GM21381 (cell line): ENCODE results near the gene PLEKHJ1.
"Not testable (repeated sequence)": the region's sequence is repeated elsewhere in the genome, so short reads cannot be mapped to it uniquely, and the experiment has no call there.

Source experiments
- ATAC-seq: cut with Tn5 transposase; IDR thresholded peaks from one replicate; pipeline ENCODE4 v1.9.1; 2021; ENCODE audit warnings: mild to moderate bottlenecking, moderate library complexity; ENCODE audit not compliant: unreplicated experiment

The PLEKHJ1 gene

GRCh38 chr19:2236314-2237050, at the start of gene PLEKHJ1, which contains the start of gene SF3A2:
PLEKHJ1 (minus strand) TSS chr19:2236329; CDS start chr19:2236248, 81 bp downstream.
SF3A2 (plus strand) TSS chr19:2236824; CDS start chr19:2243419, 6,595 bp downstream.
- ATAC-seq = peak; percentile 64

DNA sequence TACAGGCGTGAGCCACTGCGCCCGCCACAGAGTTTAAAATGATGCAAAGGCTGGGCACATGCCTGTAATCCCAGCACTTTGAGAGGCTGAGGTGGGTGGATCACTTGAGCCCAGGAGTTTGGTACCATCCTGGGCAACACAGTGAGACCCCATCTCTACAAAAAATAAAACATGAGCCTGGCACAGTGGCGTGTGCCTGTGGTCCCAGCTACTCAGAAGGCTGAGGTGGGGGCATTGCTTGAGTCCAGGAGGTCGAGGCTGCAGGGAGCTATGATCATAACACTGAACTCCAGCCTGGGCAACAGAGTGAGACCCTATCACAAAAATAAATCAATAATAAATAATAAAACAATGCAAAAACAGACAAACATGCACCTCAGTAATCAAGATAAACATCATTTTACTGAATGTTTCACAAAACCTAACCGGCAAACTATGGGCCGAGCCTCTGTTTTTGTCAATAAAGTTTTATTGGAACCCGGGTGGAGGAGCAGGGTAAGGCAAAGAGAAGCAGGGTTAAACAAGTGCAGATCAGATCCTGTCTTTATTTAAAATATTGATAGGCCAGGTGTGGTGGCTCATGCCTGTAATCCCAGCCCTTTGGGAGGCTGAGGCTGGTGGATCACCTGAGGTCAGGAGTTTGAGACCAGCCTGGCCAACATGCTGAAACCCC, 47.8 kb upstream of the PLEKHJ1 start:
- ATAC-seq = no peak

GRCh38 chr19:2282862-2283237, 46.7 kb upstream of the PLEKHJ1 start:
- no peak for ATAC-seq

DNA sequence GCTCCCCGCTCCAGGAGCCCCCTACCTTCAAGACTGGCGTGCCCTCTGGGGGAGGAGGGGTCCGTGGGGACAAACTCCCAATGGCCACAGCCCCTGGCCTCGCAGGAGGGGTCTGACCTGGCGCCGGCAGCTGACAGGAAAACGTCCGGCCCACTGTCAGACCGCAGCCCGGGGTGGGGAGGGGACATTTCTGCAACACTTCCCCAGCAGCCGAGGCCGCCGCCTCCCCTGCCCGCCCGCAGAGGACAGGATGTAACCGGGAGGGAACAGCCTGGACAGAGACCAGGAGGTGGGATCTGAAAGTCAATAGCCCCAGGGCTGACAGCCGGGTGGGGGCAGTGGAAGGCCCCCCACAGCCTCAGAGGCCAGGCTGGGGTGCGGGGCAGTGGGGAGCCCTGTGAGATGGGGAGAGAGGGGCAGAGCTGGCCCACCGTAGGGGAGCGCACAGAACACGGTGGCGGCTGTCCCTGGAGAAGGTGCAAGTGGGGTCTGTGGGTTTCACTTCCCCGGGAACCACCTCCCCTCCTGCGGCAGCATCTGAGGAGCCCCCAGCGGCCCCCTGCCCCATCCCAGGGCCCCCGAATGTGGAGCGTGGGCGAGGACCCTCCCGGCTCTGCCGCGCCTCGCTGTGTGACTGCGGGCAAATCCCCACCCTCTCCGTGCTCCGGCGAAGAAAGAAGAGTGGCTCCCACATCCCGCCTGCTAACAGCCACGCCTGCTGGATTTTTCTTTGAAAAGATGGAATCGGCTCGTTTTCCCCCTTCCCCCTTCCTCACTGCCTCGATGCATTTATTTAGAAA, 46.1 kb upstream of the PLEKHJ1 start, which contains the start of gene PEAK3:
Gene PEAK3 (minus strand): TSS at position 114 of the 800 bp plus-strand sequence. CDS start 1,244 bp downstream, outside the sequence.
- no peak for ATAC-seq

DNA sequence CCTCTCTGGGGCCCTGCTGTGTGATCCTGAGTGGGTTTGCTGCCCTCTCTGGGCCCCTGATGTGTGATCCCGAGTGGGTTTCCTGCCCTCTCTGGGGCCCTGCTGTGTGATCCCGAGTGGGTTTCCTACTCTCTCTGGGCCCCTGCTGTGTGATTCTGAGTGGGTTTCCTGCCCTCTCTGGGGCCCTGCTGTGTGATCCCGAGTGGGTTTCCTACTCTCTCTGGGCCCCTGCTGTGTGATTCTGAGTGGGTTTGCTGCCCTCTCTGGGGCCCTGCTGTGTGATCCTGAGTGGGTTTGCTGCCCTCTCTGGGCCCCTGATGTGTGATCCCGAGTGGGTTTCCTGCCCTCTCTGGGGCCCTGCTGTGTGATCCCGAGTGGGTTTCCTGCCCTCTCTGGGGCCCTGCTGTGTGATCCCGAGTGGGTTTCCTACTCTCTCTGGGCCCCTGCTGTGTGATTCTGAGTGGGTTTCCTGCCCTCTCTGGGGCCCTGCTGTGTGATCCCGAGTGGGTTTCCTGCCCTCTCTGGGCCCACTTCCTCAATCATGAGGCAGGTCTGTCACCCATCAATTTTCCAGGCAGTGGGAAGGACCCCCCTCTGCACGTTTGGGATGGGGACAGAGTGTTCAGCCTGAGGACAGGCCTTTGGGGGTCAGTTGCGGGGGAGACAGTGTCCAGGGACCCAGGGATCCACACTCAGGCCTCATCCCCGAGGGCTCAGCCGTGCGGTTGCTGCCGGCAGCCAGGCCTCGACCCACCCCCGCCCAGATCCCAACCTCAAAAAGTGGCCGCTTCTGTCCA, 45.3 kb upstream of the PLEKHJ1 start:
- ATAC-seq = not testable (repeated sequence)

GRCh38 chr19:2280633-2281264, 44.6 kb upstream of the PLEKHJ1 start:
- no peak for ATAC-seq

DNA sequence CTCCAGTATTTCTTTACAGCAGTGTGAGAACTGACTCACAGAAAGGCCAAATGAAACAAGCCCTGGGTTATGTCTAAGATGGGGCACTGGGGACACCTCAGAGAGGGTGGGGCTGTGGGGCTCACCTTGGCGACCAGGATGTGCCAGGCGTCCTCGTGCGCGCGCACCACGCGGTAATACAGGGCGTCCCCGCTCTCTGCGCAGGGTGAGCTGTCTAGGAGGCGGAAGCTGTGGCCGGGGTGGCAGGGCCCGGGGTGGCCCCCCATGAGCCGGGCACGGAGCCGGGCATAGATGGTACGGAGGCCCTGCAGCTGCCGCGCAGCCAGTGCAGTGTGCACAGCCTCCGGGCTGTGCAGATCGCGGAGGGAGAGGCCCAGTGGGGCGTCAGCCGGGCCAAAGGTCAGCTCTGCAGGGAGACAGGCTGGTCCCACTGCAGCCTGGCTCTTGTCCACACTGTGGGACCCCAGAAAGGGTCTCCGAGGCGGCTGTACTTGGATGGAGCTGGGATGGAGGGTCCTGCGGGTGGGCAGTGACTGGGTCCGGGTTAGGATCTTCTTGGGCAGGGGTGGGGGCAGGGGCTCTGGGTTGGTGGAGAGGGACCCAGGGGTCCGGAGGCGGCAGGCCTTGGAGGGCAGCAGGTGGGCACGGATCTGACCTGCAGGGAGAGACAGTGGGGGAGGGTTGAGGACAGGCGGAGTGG, 42.5 kb upstream of the PLEKHJ1 start:
- ATAC-seq = no peak

- ATAC-seq = no peak
Measured at GRCh38 chr19:2277138-2277537, 41.0 kb upstream of the PLEKHJ1 start.

- ATAC-seq = no peak
Measured at GRCh38 chr19:2276429-2276986, 40.4 kb upstream of the PLEKHJ1 start.

GRCh38 chr19:2275588-2276428, 39.7 kb upstream of the PLEKHJ1 start:
- no peak for ATAC-seq

DNA sequence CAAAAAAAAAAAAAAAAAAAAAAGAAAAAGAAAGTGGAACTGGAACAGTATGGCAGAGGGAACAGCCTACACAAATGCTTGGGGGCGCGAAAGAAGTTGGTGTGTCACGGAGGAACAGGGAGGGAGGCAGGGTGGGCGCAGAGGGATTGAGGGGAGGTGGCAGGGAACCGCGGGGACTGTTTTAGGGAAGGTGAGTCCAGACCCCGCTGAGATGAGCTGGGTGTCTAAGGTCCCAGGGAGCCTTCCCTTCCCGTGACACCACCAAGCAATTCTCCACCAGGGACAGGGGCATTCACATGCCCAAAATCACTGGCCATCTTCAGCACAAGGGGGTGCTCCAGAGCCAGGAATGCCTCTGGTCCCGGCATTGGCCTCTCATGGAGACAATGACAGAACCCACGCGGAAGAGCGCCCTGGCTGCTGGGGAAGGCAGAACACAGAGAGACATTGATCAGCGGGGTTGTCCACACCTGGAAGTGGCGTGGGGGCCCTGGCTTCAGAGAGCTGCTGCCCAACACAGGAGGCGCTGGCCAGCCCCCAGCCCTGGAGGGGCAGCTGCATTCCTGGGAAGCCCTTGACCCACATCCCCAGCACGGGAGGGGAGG, 38.9 kb upstream of the PLEKHJ1 start:
- no peak for ATAC-seq

GRCh38 chr19:2274185-2274711, 38.1 kb upstream of the PLEKHJ1 start:
- no peak for ATAC-seq

GRCh38 chr19:2273356-2274184, 37.4 kb upstream of the PLEKHJ1 start:
- peak; percentile 28 for ATAC-seq

DNA sequence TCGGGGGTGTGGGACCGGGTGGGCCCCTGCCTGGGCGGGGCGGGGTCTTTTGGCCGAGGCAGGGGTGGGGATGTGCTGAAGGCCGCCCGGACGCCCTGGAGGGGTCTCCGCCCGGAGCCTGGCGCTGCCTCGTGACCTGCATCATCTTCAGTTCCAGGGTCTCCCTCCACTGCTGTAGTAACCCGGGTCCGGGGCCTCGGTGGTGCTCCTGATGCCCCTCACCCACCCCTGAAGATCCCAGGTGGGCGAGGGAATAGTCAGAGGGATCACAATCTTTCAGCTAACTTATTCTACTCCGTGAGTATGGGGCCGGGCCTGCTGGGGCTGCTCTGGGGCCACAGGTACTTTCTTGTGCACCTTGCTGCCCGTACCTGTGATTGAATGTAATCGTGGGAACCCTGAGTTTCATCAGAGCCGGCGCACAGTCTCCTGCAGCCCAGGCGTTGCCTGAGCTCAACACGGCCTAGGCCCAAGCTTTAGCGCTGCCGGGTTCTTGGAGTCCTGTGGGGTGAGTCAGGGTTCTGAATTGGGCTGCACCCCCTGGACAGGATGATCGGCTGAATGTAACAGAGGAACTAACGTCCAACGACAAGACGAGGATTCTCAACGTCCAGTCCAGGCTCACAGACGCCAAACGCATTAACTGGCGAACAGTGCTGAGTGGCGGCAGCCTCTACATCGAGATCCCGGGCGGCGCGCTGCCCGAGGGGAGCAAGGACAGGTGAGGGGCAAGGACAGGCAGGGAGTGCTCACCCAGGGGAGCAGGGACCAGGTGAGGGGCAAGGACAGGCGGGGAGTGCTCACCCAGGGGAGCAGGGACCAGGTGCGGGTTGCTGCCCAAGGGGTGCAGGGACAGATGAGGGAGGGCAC, 35.3 kb upstream of the PLEKHJ1 start:
- no peak for ATAC-seq

GRCh38 chr19:2270423-2271233, 34.5 kb upstream of the PLEKHJ1 start:
- no peak for ATAC-seq
